Fibroblast of skin of abdomen (primary cell): ENCODE measurements around the gene SLC22A23.

Experiments
- DNase-seq: peaks from one replicate; pipeline ENCODE4 v3.0.0-alpha.2; 2013

SLC22A23 gene

GRCh38 chr6:3237761-3238662 is 218.8 kb downstream of the SLC22A23 start:
- DNase-seq = no peak

DNA sequence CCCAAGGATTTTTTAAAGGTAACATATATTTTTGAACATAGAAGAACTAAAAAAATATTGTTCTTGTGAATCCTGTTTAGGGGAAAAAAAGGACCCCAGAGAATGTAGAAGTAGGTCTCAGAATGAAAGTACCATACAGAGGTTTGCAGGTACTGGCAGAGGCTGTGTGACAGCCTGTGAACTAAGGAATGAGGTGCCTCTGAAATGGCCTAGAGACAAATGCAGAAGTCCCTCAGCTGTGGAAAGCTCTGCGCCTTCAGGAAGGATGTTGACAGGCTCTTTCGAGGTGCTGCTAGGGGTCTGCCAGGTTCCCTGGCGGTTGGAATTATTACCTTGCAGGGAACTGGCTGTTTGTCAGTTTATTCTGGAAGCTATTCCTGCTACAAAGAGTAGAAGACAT is 220.8 kb downstream of the SLC22A23 start:
- DNase-seq = no peak

GRCh38 chr6:3235486-3235885 is 221.4 kb downstream of the SLC22A23 start:
- DNase-seq = no peak

DNA sequence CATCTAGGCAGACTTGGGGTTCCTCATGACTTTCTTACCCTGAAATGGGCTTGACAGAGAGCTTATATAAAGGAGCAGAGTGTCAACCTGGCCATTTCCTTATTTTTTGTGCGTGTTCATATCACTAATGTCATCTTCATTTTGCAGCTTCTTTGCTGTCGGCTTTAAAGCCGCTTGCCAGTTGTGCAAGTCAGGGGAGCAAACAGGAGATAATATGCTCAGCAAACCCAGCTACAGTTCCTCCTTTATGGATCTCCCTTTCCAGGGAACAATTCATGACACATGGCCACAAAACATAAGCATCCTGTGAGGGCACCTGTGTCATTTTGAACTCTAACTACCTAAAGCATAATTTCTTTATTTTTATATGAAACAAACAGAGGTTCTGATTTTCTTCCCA is 222.9 kb downstream of the SLC22A23 start:
- no peak for DNase-seq

GRCh38 chr6:3233321-3233720 is 223.5 kb downstream of the SLC22A23 start:
- DNase-seq = no peak

GRCh38 chr6:3232017-3232945 is 224.6 kb downstream of the SLC22A23 start:
- no peak for DNase-seq

DNA sequence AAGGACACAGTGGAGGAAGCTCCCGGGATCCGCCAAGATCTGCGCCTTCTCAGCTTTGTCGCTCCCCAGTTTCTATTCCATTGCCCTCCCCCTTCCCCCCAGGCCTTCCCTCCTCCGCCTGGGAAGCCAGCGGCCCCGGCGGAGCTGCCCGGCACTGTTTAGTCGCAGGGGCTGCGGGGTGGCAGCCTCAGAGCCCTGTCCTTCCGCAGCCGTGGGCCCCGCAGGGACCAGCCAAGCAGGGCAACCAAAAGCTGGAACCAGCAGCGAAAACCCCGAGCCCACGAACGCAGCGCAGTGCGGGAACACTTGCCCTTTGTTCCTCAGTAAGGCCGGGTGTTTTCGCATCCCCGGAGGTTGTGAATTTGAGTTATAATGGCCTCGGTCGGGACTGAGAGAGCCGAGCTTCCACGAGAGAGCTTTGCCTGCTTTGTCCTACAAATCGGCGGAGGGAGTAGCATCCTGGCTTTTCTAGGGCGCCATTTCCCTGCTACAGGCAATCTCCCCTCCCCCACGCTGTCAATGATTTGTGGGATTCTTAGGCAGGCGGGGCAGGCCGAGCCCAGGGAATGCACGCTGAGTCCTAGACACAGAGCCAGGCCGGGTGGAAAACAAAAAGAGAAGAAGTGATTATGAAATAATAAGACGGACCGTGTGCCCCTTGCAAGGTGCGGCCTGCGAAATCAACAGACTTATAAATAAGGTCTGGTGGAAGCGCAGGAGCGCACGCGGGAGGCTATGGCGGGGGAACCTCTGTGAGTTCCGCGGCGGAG is 225.4 kb downstream of the SLC22A23 start:
- DNase-seq = peak; percentile 85

- peak; percentile 67 for DNase-seq
Observed at GRCh38 chr6:3230900-3231246, 226.0 kb downstream of the SLC22A23 start.

- DNase-seq = no peak
Observed at GRCh38 chr6:3230256-3230882, 226.5 kb downstream of the SLC22A23 start.

DNA sequence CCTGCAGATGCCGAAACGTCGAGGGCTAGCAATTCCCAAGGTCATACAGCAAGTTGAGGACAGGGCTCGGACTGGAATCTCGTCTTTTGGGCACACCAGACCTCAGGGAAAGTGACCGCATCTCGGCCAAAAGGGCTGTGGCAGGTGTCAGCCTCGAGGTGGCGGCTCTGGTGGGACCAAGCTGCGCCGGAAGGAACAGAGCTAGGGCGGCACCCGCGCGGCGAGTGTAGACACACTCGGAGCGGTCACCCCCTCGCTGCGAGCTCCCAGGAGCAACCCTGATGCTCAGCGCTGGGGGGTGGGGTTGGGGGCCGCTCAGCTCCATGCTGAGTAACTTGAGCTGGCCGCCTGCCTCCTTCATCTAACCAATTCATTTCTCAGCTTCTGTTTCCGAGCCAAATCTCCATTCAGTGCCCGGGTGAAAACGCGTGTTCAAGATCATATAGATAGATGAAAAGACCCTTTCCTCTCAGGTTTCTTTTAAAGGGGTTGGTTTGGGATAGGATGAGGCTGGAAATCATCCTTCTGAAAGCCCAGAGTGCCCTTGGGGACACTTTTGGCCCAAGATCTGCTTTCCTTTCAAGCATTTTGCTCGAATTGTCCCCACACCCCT is 227.2 kb downstream of the SLC22A23 start:
- DNase-seq = peak; percentile 38

DNA sequence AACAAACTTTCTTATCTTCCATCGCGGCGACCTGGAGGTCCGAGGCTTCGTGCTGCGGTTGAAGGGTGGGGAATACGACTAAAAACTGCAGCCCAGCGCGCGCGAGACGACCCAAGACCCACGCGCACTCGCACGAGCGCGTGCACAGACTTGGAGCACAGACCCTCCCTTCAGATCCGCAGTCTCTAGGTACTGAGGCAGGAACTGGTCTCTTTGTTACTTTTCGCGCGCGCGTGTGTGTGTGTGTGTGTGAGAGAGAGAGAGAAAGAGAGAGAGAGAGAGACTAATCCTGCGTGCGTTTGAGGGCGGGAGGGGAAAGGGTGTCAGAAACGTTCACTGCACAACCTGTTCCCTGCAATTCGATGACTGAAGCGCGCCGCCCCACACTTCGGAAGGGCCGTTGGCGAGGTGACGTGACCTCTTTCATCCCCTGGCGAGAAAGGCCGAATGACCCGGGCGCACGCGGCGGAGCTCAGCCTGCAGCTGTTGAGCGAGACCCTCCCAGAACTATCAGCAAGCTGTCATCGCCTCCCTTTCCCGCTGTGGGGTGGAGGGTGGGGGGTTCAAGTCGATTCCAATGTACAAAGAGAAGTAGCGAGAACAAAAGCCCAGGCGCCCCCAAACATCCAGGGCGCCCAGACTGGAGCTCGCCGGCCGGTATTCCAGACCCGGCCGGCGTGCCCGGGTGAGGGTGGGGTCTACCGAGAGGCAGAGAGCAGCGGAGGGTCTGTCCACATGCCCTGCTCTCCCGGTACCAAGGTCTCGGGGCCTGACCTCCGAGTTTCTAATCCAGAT is 227.9 kb downstream of the SLC22A23 start:
- DNase-seq = peak; percentile 33

DNA sequence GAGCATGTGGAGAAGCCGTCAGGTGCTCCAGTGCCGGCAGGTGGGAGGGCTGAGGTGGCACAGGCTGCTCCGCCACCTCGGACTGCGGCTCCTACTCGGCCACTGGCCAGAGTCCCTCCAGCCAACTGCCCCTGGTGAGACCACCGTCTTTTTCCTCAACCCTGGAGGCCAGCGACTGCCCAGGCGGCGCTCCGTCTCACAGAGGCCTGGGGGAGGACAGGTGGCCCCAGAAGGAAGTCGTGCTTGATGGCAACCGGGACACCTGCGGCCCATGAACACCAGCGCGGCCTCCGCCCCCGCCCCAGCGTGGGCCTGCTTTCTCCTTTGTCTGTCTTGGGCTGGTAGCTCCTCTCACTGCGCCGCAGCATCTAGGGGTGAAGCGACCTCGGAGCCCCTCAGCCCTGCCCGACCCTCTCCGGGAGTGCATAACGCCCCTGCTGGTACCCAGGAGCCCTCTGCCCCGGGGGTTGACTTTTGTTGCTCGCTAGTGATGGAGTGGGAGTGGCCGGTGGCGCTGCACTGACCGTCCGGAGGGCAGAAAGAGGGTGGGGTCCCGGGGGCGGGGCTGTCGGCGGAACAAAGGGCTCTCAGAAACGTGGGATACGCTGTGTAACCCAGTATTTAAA is 228.7 kb downstream of the SLC22A23 start:
- DNase-seq = no peak

DNA sequence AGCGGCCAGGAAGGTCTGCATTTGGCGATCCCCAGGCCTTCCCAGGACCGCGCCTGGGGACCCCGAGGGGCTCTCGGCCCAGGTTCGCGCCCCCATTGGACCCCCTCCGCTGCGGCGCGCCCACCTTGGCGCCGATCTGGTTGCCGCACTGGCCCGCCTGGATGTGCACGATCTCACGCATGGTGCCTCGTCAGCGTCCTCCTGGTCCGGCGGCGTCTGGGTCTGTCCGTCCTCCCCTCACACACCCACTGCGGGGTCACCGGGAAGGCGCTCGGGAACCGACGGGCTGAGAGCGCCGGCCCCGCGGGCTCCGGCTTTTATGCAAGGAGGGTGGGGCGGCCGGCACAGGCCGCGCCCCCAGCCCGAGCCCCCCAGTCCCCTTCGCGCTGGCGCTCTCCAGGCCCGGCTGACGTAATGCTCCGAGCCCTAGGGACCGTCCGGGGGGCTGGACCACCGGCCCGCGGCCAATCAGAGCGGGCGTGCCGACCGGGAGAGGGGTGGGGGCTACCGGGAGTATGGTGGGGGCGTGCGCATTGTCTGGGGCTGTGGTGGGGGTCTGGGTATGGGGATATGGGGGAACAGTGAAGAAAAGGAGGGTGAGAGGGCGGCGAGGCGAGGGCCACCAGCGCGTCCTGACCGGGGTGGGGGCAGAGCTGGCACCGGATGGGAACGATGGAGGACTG is 229.3 kb downstream of the SLC22A23 start, which contains the start of gene TUBB2B:
Gene TUBB2B, minus strand, starts transcription at position 291 of the 683 bp plus-strand sequence. Its CDS starts 110 bp downstream, at position 181.
- DNase-seq = peak; percentile 82

- DNase-seq = peak; percentile 48
Observed at GRCh38 chr6:3226481-3227362, 230.1 kb downstream of the SLC22A23 start.

DNA sequence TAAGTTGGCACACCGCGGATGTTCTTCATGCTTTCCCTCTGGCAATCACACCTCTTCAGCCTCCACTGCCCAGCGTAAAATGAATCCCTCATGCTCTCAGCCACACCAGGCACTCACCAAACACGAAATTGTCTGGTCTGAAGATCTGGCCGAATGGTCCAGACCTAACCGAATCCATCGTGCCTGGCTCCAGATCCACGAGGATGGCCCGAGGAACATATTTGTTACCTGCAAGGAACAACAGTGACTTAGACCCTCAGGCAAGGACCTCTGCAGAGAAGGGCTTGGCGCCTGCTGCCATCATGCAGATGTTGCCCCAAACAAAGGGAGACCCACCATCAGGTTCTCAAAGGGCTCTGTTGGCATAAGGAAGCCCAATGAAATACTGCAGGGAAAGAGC is 230.8 kb downstream of the SLC22A23 start:
- DNase-seq = no peak

DNA sequence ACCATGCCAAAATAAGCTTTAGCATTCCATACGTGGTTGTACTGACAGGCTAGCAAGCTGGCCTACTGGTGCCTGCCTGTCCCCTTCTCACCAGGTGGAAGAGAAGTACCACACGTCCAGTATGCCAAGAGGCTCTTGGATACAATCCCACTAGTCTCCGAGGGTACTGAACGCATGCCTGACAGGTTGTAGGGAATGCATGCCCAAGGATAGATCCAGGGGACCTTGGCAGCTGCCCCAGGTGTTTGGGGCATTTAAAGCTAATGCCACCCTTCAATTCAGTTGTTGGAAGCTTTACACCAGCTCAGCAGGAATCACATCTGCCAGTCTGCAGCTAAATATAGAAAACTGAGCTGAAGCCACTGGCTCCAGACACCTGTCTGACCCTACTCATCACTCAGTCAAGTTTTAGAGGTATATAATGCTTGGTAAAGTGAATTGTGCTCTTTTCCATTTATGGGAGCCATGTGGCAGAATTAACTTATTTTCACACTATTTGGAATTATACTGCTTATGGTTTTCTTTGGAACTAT is 234.3 kb downstream of the SLC22A23 start:
- DNase-seq = no peak

DNA sequence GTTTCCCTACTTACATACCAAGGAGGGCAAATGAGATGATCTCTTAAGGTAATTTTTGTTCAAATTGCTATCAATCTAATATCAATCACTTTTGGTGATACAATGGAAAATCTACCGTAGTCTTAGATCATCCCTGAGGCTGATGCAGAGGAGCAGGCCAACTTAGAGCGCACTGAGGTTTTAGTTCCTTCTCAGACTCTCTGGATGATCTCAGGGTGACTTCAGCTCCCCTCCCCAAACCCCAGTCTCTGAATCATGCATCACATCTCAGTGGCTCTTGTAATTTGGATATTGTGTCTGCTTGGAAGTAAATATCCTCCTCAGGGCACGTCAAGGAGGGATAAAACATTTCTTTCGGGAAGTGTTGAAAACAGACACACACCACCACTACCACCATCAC is 235.3 kb downstream of the SLC22A23 start:
- no peak for DNase-seq

DNA sequence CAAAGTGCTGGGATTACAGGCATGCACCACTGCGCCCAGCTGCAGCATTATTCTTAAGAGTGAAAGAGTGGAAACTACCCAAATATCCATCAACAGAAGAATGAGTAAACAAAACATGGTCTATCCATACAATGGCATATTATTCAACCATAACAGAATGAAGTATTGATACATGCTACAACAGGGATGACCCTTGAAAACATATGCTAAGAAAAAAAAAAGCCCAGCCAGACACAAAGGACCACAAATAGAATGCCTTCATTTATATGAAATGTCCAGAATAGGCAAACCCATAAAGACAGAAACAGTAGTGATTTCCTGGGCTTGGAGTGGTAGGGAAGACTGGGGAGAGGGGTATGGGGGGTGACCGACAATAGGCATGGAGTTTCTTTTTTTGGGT is 236.5 kb downstream of the SLC22A23 start:
- no peak for DNase-seq
